B cell (primary cell): ENCODE results near the gene SMARCD1. TPM values are rescaled to one million over a fixed set of nuclear protein-coding genes. Genes with fewer than 3 reads are reported as not detected.

Source experiments
- ATAC-seq: fragments of 200-7000 bp; cut with Tn5 transposase; one replicate; pipeline ENCODE4 v1.10.0; 2021; ENCODE audit warnings: low read depth, mild to moderate bottlenecking, moderate number of reproducible peaks, moderate library complexity
- CTCF ChIA-PET: fragments of 350-600 bp; sonication (Branson Sonifier 250); formaldehyde crosslinking; loops from one replicate; lab custom pipeline; 2021; ENCODE audit warnings: antibody characterized with exemption, inconsistent platforms; lab: Charles Lee
- POLR2A ChIA-PET: fragments of 350-600 bp; sonication (Branson Sonifier 250); formaldehyde crosslinking; loops from one replicate; lab custom pipeline; 2021; ENCODE audit warnings: antibody characterized with exemption; lab: Charles Lee
- DNase-seq: peaks from one replicate; pipeline ENCODE4 v3.0.0; 2013
- H2AFZ ChIP-seq: 2 replicates; pipeline ENCODE4 v1.6.1; 2012; ENCODE audit warnings: mild to moderate bottlenecking, low read depth, low read length; ENCODE audit not compliant: insufficient read depth, poor library complexity, severe bottlenecking
- H3K27ac ChIP-seq, 2 donors: 1 replicate in 1 of 2; 2 replicates in 1 of 2; pipeline ENCODE4 v1.5.1; 2012 to 2013; ENCODE audit warnings: low read length in 2 of 2, mild to moderate bottlenecking in 2 of 2, moderate library complexity in 1 of 2
- H3K27me3 ChIP-seq, 4 experiments: fragments of 200-600 bp in 1 of 4; sonication (generic) in 1 of 4; replicated peaks in 1 of 4; 1 replicate in 2 of 4; 2 replicates in 2 of 4; pipeline versions ENCODE4 v1.6.1 to v1.7.0; 2013 to 2016; ENCODE audit warnings: low read length in 3 of 4, mild to moderate bottlenecking in 2 of 4, mixed read lengths in 1 of 4, moderate library complexity in 1 of 4; ENCODE audit not compliant: insufficient read depth in 4 of 4, control insufficient read depth in 3 of 4; ENCODE audit errors: control extremely low read depth in 1 of 4
- H3K36me3 ChIP-seq, 2 experiments: replicated peaks in 1 of 2; 1 replicate in 1 of 2; 2 replicates in 1 of 2; pipeline versions ENCODE4 v1.6.1 to v1.7.1; 2013; ENCODE audit warnings: low read length in 1 of 2; ENCODE audit not compliant: insufficient read depth in 2 of 2, control insufficient read depth in 1 of 2; ENCODE audit errors: control extremely low read depth in 1 of 2, extremely low read depth in 1 of 2
- H3K4me1 ChIP-seq, 2 donors: fragments of 200-600 bp in 1 of 2; sonication (generic) in 1 of 2; 1 replicate in 1 of 2; 2 replicates in 1 of 2; pipeline versions ENCODE4 v1.5.1 to v1.6.1; 2013 to 2017; ENCODE audit warnings: low read length in 2 of 2; ENCODE audit not compliant: control insufficient read depth in 2 of 2, insufficient read depth in 2 of 2
- H3K4me2 ChIP-seq: replicated peaks from 2 replicates; pipeline ENCODE3; 2012; ENCODE audit warnings: mild to moderate bottlenecking, low read depth, low read length; ENCODE audit not compliant: poor library complexity, severe bottlenecking
- H3K4me3 ChIP-seq, 5 experiments: fragments of 200-600 bp in 1 of 5; sonication (generic) in 1 of 5; 1 replicate in 3 of 5; 2 replicates in 2 of 5; pipeline versions ENCODE4 v1.5.1 to v1.7.0; 2011 to 2016; ENCODE audit warnings: low read length in 4 of 5, mild to moderate bottlenecking in 4 of 5, low read depth in 2 of 5, control low read depth in 1 of 5, moderate library complexity in 1 of 5; ENCODE audit not compliant: insufficient read depth in 1 of 5; ENCODE audit errors: control extremely low read depth in 1 of 5, extremely low read depth in 1 of 5
- H3K79me2 ChIP-seq: fragments of 200-600 bp; sonication (generic); one replicate; pipeline ENCODE4 v1.6.0; 2016; ENCODE audit warnings: low read length; ENCODE audit not compliant: control insufficient read depth, insufficient read depth
- H3K9ac ChIP-seq: fragments of 200-600 bp; sonication (generic); 2 replicates; pipeline ENCODE4 v1.6.1; 2017; ENCODE audit warnings: mild to moderate bottlenecking, low read length, moderate library complexity
- H3K9me3 ChIP-seq, 3 donors: one replicate each; pipeline versions ENCODE4 v1.6.1 to v1.7.1; 2013; ENCODE audit warnings: low read length in 2 of 3; ENCODE audit not compliant: control insufficient read depth in 2 of 3, insufficient read depth in 1 of 3; ENCODE audit errors: control extremely low read depth in 1 of 3
- H4K20me1 ChIP-seq: 2 replicates; pipeline ENCODE4 v1.6.0; 2012; ENCODE audit warnings: mild to moderate bottlenecking, low read length; ENCODE audit not compliant: insufficient read depth, control insufficient read depth, poor library complexity, severe bottlenecking
- H3K27ac Mint-ChIP-seq: one replicate; pipeline ENCODE4 v1.8.0; 2021; ENCODE audit warnings: mixed read lengths
- H3K27me3 Mint-ChIP-seq: one replicate; pipeline ENCODE4 v1.8.0; 2021; ENCODE audit warnings: mixed read lengths
- H3K4me1 Mint-ChIP-seq: one replicate; pipeline ENCODE4 v1.8.0; 2021; ENCODE audit warnings: mixed read lengths
- H3K4me3 Mint-ChIP-seq: one replicate; pipeline ENCODE4 v1.8.0; 2021; ENCODE audit warnings: mixed read lengths
- H3K9me3 Mint-ChIP-seq: one replicate; pipeline ENCODE4 v1.8.0; 2022; ENCODE audit warnings: mixed read lengths; ENCODE audit not compliant: insufficient read depth
- CTCF ChIP-seq: fragments of 200-600 bp; IDR thresholded peaks from one replicate; pipeline ENCODE4 v1.8.0; 2022; ENCODE audit warnings: antibody characterized with exemption, mild to moderate bottlenecking
- EZH2 ChIP-seq: IDR thresholded peaks from 2 replicates; pipeline ENCODE4 v1.6.1; 2012; ENCODE audit warnings: borderline replicate concordance, low read depth, mild to moderate bottlenecking, moderate library complexity, low read length; ENCODE audit not compliant: insufficient read depth, poor library complexity, severe bottlenecking
- WGBS: methylation state at CpG from one replicate; pipeline ENCODE4 v1.1.5; 2013; ENCODE audit warnings: missing lambda C conversion rate; ENCODE audit not compliant: insufficient coverage; 5-methylcytosine and 5-hydroxymethylcytosine counted together
- intact Hi-C: fragments of 100-400 bp; cut with micrococcal nuclease; formaldehyde crosslinking; loops from one replicate; pipeline ENCODE4 v1.10.0; 2022
- polyA plus RNA-seq: library from polyadenylated mRNA; depleted of rRNA; stranded (reverse); fragments of >200 nt; gene quantifications from 2 replicates; pipeline ENCODE4 v1.2.3, GENCODE V29; 2012
- total RNA-seq, 2 donors: library from RNA; stranded (reverse); fragments of 120-200 nt in 1 of 2; gene quantifications; 1 replicate in 1 of 2; 2 replicates in 1 of 2; pipeline versions ENCODE4 v1.2.3 to v1.2.4, GENCODE V29; 2013 to 2022

Gene SMARCD1
- total and polyA plus RNA-seq, 2 donors (not counting 1 experiment from before 2014, with no cell fraction given): 67.8 to 101 TPM

DNA sequence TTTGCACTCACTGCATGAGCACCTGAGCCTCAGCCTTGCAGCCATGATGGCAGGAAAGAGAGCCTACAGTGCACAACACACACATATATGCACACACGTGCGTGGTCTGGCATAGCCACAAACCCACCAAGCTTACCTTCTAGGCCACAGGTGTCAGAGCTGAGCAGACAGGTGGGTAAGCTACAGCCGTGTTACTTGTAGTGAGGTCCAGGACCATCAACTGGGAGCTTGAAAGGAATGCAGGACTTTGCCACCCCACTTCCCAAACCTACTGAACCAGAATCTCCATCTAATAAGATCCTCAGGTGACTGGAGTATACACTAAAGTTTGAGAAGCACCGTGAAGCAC is 25.0 kb upstream of the SMARCD1 start:
- WGBS: 86% methylated on average over 1 of the region's 4 CpGs
- Histone ChIP-seq H3K79me2 (no peaks in the 10 kb centered on the region), H3K36me3 (no peaks in the 10 kb centered on the region), H4K20me1 (no peaks in the 10 kb centered on the region), H3K4me1 (peaks cover 22 to 23% of the 10 kb centered on the region in 2 donors), H3K27me3 (peaks cover 0 to 54% (median 16%) of the 10 kb centered on the region in 4 experiments), H3K27ac (no peak overlapping the region), H3K9ac (no peak overlapping the region), H3K4me2 (no peak overlapping the region), H2AFZ (no peak overlapping the region), H3K4me3 (no peak overlapping the region), H3K9me3 (peaks cover 0 to 4% (median 0%) of the 10 kb centered on the region in 3 donors)
- intact Hi-C loops: no loop called here
- H3K4me1 Mint-ChIP-seq: peaks cover 19% of the 10 kb centered on the region
- DNase-seq: no peak
- H3K9me3 Mint-ChIP-seq: no peaks in the 10 kb centered on the region
- no peak overlapping the region for H3K27ac Mint-ChIP-seq
- ChIA-PET POLR2A (no interaction called here), CTCF (interaction anchor here (1.0 to 4.2 kb wide), 4 partner anchors 10 to 93 kb away, joined by 3 to 23 read pairs (median 10); no protein-coding TSS in a partner anchor)
- no peak overlapping the region for H3K4me3 Mint-ChIP-seq
- no peak for TF ChIP-seq CTCF
- TF ChIP-seq EZH2: no peak
- peaks cover 61% of the 10 kb centered on the region for H3K27me3 Mint-ChIP-seq
- ATAC-seq: no peak

DNA sequence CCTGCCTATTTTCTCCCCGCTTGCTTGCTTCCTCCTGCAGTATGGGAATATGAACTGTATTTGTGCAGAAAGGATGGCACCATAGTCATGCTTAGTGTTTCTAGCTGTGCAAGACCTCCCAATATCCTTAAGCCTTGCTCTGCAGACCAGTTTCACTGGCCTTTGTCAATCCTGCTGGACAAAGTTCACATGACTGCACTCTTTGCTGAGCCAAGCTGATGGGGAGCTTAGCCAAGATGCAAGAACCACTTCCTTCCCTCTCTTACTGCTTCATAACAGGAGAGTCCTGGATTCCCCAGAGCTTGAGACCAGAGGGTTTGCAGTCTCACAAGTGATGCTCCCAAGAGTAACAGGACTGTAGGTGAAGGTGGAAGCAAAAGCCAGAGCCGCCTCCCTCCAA is 24.0 kb upstream of the SMARCD1 start:
- no peak overlapping the region for H3K9ac ChIP-seq
- H3K9me3 Mint-ChIP-seq: no peaks in the 10 kb centered on the region
- ATAC-seq (no peak), DNase-seq (no peak)
- no peak overlapping the region for H3K27ac ChIP-seq
- whole genome bisulfite sequencing: no CpG with 5 or more reads among the region's 2 CpGs
- POLR2A ChIA-PET: interaction anchor here (0.6 kb wide), 1 partner anchor 135 kb away, joined by 9 read pairs; no protein-coding TSS in a partner anchor
- CTCF ChIA-PET: interaction anchor here (1.0 to 4.2 kb wide), 3 partner anchors 9 to 94 kb away, joined by 3 to 23 read pairs (median 16); no protein-coding TSS in a partner anchor
- H3K9me3 ChIP-seq: peaks cover 0 to 4% (median 0%) of the 10 kb centered on the region in 3 donors
- no peak overlapping the region for H2AFZ ChIP-seq
- H3K4me1 Mint-ChIP-seq: peaks cover 13% of the 10 kb centered on the region
- no peaks in the 10 kb centered on the region for H4K20me1 ChIP-seq
- intact Hi-C loops: no loop called here
- TF ChIP-seq CTCF (no peak), EZH2 (no peak)
- no peaks in the 10 kb centered on the region for H3K79me2 ChIP-seq
- H3K4me3 Mint-ChIP-seq: no peak overlapping the region
- no peak overlapping the region for H3K4me3 ChIP-seq
- H3K27me3 Mint-ChIP-seq: peaks cover 55% of the 10 kb centered on the region
- H3K27ac Mint-ChIP-seq: no peak overlapping the region
- H3K36me3 ChIP-seq: no peaks in the 10 kb centered on the region
- H3K27me3 ChIP-seq: peaks cover 0 to 45% (median 16%) of the 10 kb centered on the region in 4 experiments
- peaks cover 16 to 17% of the 10 kb centered on the region in 2 donors for H3K4me1 ChIP-seq
- no peak overlapping the region for H3K4me2 ChIP-seq
